Nephron (organoid): ENCODE results near the gene EEPD1.

Experiments
- H3K27ac Mint-ChIP-seq, 3 experiments: 2 replicates each; pipeline ENCODE4 v1.8.0; 2020; ENCODE audit warnings: mixed read lengths in 3 of 3, mild to moderate bottlenecking in 2 of 3, moderate library complexity in 1 of 3
- H3K27me3 Mint-ChIP-seq: 2 replicates; pipeline ENCODE4 v1.8.0; 2021; ENCODE audit warnings: low read depth, mild to moderate bottlenecking, moderate library complexity, mixed read lengths
- H3K36me3 Mint-ChIP-seq: 2 replicates; pipeline ENCODE4 v1.8.0; 2020; ENCODE audit warnings: low read depth, mixed read lengths
- H3K4me1 Mint-ChIP-seq: 2 replicates; pipeline ENCODE4 v1.8.0; 2020; ENCODE audit warnings: mixed read lengths
- H3K4me3 Mint-ChIP-seq, 3 experiments: 2 replicates each; pipeline ENCODE4 v1.8.0; 2020; ENCODE audit warnings: mild to moderate bottlenecking in 3 of 3, mixed read lengths in 3 of 3, moderate library complexity in 2 of 3
- H3K9me3 Mint-ChIP-seq: 2 replicates; pipeline ENCODE4 v1.8.0; 2020; ENCODE audit warnings: mixed read lengths
- TF ChIP-seq, protein P1 (sequence below), 3 experiments: fragments of 200-600 bp; sonication (generic); IDR thresholded peaks; one replicate each; pipeline ENCODE4 v1.5.0; 2021; ENCODE audit warnings: antibody characterized with exemption in 3 of 3; ENCODE audit not compliant: unreplicated experiment in 3 of 3

The EEPD1 gene

DNA sequence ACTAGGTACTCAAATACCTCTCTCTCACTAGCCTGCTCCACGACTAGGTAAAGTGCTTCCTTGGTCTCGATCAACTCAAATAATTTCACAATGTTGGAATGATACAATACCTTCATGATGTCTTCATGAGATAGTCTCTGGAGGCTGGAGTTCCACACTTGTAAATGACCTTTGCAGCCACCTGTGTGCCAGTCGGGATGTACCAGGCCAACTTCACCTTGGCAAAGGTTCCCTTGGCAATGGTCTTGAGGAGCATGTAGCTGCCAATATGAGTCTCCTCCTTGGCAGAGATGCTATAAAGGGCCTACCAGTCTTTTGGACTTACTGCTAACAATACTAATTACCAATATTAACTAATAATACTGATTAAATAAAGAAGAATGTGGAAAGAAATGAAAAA lies 42.5 kb upstream of the EEPD1 start:
- H3K4me1 Mint-ChIP-seq, result peaks cover 10% of the 10 kb centered on the region
- H3K4me3 Mint-ChIP-seq, result no peak overlapping the region
- no peaks in the 10 kb centered on the region for H3K36me3 Mint-ChIP-seq
- H3K27me3 Mint-ChIP-seq, result no peaks in the 10 kb centered on the region
- H3K9me3 Mint-ChIP-seq, result no peaks in the 10 kb centered on the region
- TF ChIP-seq, protein P1, sequence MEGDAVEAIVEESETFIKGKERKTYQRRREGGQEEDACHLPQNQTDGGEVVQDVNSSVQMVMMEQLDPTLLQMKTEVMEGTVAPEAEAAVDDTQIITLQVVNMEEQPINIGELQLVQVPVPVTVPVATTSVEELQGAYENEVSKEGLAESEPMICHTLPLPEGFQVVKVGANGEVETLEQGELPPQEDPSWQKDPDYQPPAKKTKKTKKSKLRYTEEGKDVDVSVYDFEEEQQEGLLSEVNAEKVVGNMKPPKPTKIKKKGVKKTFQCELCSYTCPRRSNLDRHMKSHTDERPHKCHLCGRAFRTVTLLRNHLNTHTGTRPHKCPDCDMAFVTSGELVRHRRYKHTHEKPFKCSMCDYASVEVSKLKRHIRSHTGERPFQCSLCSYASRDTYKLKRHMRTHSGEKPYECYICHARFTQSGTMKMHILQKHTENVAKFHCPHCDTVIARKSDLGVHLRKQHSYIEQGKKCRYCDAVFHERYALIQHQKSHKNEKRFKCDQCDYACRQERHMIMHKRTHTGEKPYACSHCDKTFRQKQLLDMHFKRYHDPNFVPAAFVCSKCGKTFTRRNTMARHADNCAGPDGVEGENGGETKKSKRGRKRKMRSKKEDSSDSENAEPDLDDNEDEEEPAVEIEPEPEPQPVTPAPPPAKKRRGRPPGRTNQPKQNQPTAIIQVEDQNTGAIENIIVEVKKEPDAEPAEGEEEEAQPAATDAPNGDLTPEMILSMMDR (IDR thresholded peaks at IDR 0.05; ENCODE audit: unreplicated experiment in 3 of 3), result no peak
- no peak overlapping the region for H3K27ac Mint-ChIP-seq

DNA sequence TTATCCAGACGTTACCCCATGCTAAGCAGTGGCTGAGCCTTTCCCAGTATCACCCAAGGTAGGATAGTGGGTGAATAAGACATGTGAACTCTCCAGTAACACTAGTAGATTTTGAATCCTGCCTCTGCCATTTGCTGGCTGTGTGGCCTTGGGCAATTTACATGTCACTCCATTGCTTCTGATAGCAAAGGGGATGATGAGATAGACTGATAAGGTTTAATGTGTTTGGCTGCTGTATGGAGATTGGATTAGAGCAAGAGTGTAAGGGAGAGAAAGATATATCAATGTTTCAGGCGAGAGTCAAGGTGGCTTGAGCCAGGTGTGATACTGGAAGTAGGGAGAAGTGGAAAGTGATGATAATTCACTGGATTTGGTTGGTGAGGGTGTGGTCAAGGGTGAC lies 40.1 kb upstream of the EEPD1 start:
- H3K36me3 Mint-ChIP-seq, result no peaks in the 10 kb centered on the region
- no peak overlapping the region for H3K4me3 Mint-ChIP-seq
- TF ChIP-seq, protein P1 (IDR thresholded peaks at IDR 0.05; ENCODE audit: unreplicated experiment in 3 of 3), result no peak
- peaks cover 26% of the 10 kb centered on the region for H3K4me1 Mint-ChIP-seq
- H3K27me3 Mint-ChIP-seq, result peaks cover 4% of the 10 kb centered on the region
- H3K27ac Mint-ChIP-seq, result no peak overlapping the region
- no peaks in the 10 kb centered on the region for H3K9me3 Mint-ChIP-seq

GRCh38 chr7:36114355-36114754 lies 38.7 kb upstream of the EEPD1 start:
- H3K36me3 Mint-ChIP-seq, result no peaks in the 10 kb centered on the region
- TF ChIP-seq, protein P1 (IDR thresholded peaks at IDR 0.05; ENCODE audit: unreplicated experiment in 3 of 3), result no peak
- H3K4me3 Mint-ChIP-seq, result no peak overlapping the region
- peaks cover 1% of the 10 kb centered on the region for H3K9me3 Mint-ChIP-seq
- H3K27me3 Mint-ChIP-seq, result peaks cover 7% of the 10 kb centered on the region
- H3K27ac Mint-ChIP-seq, result no peak overlapping the region
- H3K4me1 Mint-ChIP-seq, result peaks cover 26% of the 10 kb centered on the region

DNA sequence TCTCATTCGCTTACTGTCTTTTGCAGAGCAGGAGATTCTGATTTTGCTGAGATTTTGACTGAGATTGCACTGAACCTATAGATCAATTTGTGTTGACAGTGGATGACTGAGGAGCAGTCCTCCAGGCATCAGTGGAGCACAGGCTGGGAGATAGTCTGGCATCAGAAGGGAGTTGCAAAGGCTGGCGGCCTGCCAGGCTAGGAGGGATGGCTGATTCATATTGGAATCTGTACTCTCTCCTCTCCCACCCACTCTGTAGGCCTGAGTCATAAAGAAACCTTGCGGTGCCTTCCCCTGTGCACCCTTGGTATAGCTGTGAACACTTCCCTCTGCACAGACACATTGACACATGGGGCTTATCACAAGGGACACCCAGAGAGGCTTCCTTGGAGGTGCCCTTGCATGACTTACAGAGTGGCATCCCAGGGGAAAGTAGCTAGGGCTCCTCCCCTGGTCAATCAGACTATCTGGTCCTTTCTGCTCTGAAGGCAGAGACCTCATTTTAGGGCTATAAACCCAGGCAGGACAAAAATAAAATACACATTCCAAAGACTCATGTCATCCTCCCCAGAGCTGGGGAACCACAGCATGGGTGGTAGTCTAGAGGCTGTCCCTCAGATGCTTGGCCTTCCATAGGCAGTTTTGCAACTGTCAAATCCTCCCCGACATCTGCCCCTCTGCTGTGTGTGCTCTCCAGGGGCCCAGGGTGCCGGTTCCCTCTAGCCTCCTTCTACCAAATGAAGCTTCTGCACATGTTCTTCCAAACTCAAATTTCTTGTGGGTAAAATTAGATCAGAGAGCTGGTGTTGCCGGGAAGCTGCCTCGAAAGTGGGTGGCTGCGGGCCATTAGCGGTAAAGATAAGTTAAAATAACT lies 37.4 kb upstream of the EEPD1 start:
- Mint-ChIP-seq H3K4me1 (peaks cover 26% of the 10 kb centered on the region), H3K27ac (peak overlapping the region in 2 of 3 experiments; percentile 52 to 88), H3K9me3 (peaks cover 4% of the 10 kb centered on the region), H3K4me3 (no peak overlapping the region), H3K27me3 (peaks cover 7% of the 10 kb centered on the region), H3K36me3 (no peaks in the 10 kb centered on the region)
- TF ChIP-seq, protein P1 (IDR thresholded peaks at IDR 0.05; ENCODE audit: unreplicated experiment in 3 of 3), result no peak

GRCh38 chr7:36116347-36117202 lies 36.5 kb upstream of the EEPD1 start:
- Mint-ChIP-seq H3K36me3 (no peaks in the 10 kb centered on the region), H3K4me3 (no peak overlapping the region), H3K9me3 (peaks cover 11% of the 10 kb centered on the region), H3K4me1 (peaks cover 26% of the 10 kb centered on the region), H3K27me3 (peaks cover 7% of the 10 kb centered on the region), H3K27ac (peak overlapping the region in 2 of 3 experiments; percentile 52 to 88)
- TF ChIP-seq, protein P1 (IDR thresholded peaks at IDR 0.05; ENCODE audit: unreplicated experiment in 3 of 3), result no peak
